Tibial nerve (tissue), 3 donors: ENCODE results near the gene ZNF740.

Experiments used
- CTCF ChIP-seq, 5 experiments: fragments of 200-600 bp in 3 of 5; fragments of 450-650 bp in 2 of 5; sonication (generic) in 3 of 5; IDR thresholded peaks; one replicate each; pipeline ENCODE4 v1.5.1; 2016 to 2019; ENCODE audit warnings: antibody characterized with exemption in 5 of 5, mild to moderate bottlenecking in 3 of 5, moderate library complexity in 2 of 5
- POLR2A ChIP-seq, 2 donors: fragments of 450-650 bp; IDR thresholded peaks; one replicate each; pipeline ENCODE4 v1.6.1; 2017; ENCODE audit warnings: antibody characterized with exemption in 2 of 2, mild to moderate bottlenecking in 2 of 2, moderate library complexity in 2 of 2

GRCh38 chr12:53219956-53220693, 39.6 kb downstream of the ZNF740 start:
- no peak for TF ChIP-seq POLR2A (IDR thresholded peaks at IDR 0.05)
- no peak for TF ChIP-seq CTCF (IDR thresholded peaks at IDR 0.05)
